NCI-H1930 (cell line): ENCODE data around the gene EIF4E2.

Experiments
- DNase-seq, 2 experiments: peaks; one replicate each; lab custom pipeline; 2025; lab: John Stamatoyannopoulos, UW

The EIF4E2 gene

DNA sequence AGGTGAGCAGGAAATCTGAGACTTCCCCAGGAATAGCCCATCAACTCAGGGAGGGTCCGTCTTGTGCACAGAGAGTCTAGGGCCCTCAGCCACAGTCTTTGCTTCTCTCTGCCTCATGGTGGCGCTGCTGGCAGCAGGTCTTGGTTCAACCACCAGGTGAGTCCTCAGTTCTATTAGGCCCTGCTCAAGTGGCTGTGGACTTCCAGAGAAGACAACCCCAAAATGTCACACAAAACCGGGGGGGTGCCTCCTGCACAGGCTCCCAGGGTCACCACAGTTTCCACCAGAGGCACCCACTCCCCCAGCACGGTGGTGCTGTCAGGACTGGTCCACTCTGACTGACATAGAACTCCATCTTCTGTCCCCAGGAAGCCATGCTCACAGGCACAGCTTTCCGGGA, 13.4 kb upstream of the EIF4E2 start:
- peak in 1 of 2 experiments; percentile 11 for DNase-seq

DNA sequence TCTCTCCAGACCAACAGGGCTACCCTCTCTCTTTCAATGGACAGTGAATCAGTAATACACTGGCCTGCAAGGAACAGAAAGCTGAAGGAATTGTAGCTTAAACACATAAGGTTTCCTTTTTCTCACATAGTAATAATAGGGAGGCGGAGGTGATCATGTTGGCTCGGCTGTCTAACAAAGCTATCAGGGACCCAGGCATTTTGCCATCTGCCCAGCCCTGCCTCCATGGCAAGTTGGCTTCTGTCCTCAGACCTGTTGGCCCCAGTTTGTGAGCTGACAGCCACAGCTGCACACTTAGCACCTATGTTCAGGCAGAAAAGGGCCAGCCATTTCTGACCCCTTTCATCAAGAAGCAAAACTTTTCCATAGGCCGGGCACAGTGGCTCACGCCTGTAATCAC, 13.0 kb upstream of the EIF4E2 start:
- DNase-seq = no peak

DNA sequence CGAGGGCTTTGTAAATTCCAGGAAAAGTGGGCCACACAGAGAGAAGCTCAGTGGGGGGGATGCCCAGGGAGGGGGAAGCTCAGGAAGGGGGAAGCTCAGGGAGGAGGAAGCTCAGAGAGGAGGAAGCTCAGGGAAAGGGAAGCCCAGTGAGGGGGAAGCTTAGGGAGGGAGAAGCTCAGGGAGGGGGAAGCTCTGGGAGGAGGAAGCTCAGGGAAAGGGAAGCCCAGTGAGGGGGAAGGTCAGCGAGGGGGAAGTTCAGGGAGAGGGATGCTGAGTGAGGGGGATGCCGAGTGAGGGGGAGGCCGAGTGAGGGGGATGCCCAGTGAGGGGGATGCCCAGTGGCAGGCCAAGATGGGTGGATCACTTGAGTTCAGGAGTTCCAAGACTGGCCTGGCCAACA, 11.8 kb upstream of the EIF4E2 start:
- DNase-seq = no peak

- DNase-seq = no peak
Observed at GRCh38 chr2:232539298-232540231, 10.9 kb upstream of the EIF4E2 start, which contains the start of gene CHRNG. CHRNG (plus strand) TSS chr2:232539692; CDS start chr2:232539748, 56 bp downstream.

GRCh38 chr2:232540441-232541041, 9.9 kb upstream of the EIF4E2 start:
- no peak for DNase-seq

GRCh38 chr2:232541195-232541960, 9.1 kb upstream of the EIF4E2 start:
- no peak for DNase-seq

- no peak for DNase-seq
Observed at GRCh38 chr2:232541961-232542714, 8.4 kb upstream of the EIF4E2 start.

DNA sequence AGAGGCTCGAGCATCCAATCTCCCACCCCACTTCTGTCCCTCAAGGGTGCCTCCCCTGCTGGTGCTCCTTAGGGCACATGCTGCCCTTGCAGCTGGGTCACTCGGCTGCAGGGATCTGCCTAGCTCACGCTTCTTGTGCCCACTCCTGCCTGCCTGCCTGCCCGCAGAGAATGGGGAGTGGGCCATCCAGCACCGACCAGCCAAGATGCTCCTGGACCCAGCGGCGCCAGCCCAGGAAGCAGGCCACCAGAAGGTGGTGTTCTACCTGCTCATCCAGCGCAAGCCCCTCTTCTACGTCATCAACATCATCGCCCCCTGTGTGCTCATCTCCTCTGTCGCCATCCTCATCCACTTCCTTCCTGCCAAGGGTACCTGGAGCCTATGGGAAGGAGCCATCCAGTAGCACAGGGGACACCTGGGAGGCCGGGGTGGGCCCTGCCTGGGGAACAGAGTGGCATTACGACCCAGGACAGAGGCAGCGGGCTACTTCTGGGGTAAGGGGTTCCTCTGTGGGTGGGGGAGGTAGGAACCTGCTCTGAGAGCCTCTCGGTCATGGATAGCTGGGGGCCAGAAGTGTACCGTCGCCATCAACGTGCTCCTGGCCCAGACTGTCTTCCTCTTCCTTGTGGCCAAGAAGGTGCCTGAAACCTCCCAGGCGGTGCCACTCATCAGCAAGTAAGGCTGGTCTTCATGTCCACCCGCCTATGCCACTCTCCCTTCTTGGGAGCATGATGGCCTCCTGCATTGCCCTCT, 7.6 kb upstream of the EIF4E2 start:
- DNase-seq = no peak

GRCh38 chr2:232543491-232543890, 7.0 kb upstream of the EIF4E2 start:
- DNase-seq = no peak

GRCh38 chr2:232543928-232544631, 6.4 kb upstream of the EIF4E2 start:
- DNase-seq = no peak

- no peak for DNase-seq
Observed at GRCh38 chr2:232544674-232545073, 5.8 kb upstream of the EIF4E2 start.

- no peak for DNase-seq
Observed at GRCh38 chr2:232545511-232546375, 4.7 kb upstream of the EIF4E2 start.

- DNase-seq = no peak
Observed at GRCh38 chr2:232547991-232548390, 2.5 kb upstream of the EIF4E2 start.

- DNase-seq = no peak
Observed at GRCh38 chr2:232549655-232550353, 685 bp upstream of the EIF4E2 start.

DNA sequence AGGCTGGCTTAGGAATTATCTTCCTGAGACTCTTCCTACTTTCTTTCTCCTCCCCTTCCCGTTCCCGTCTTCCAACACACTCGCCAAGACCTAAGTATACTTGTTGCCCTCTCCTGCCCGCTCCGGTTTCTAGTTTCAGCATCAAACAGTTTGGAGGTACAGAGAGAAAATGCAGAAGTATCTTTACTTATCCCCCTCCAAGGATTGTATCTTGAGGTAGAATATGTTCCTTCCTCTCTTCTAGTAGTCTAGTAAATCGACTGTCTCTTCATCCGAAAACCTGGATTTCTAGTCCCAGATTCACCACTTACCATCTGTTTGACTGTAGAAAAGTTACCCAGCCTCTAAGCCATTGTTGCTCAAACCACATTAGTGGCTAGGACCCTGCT, 755 bp downstream of the EIF4E2 start:
- no peak for DNase-seq

DNA sequence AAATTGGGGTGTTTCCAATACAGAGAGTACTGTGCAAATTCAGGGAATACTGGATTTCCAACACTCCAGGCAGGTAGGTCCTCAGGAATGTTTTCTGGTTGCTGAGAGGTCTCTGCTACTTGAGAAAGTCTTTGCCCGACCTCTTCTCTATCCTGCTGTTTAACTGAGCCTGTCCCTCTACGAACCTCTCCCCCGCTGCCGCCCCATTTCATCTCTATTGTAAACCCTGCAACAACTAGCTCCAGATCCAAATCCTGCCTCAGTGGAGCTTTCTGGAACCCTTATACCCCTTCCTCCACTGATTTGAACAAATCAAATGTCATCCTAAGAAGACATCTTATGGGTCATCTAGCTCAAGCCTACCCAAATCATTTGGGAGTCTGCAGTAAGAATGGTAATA, 1.3 kb downstream of the EIF4E2 start:
- DNase-seq = no peak

DNA sequence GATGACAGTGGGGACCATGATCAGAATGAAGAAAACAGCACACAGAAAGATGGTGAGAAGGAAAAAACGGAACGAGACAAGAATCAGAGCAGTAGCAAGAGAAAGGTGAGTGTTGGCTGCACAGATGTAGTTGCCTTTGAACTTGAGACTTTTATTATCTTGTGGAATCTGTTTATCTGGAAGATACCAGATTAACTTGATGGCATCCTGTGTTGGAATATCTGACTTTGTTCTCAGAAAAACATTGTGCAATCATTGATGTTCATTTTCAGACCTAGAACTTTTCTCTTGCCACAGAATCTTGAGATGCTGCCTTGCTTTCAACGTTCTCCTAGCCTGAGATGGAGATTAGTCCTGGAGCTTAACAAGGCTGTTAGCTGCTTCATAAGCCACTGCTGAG, 5.9 kb downstream of the EIF4E2 start:
- DNase-seq = no peak

GRCh38 chr2:232562515-232563151, 12.1 kb downstream of the EIF4E2 start:
- DNase-seq = no peak
